DND-41 (cell line): ENCODE results near the gene ADCY9.

Experiments used
- EZH2 ChIP-seq: IDR thresholded peaks from 3 replicates; pipeline ENCODE4 v1.6.1; 2012; ENCODE audit warnings: borderline replicate concordance, low read depth, mild to moderate bottlenecking, moderate library complexity, low read length, inconsistent platforms; ENCODE audit not compliant: severe bottlenecking
- TF ChIP-seq, protein P1 (sequence below): IDR thresholded peaks from 2 replicates; pipeline ENCODE4 v1.5.1; 2012; ENCODE audit warnings: borderline replicate concordance, low read length, moderate library complexity, mild to moderate bottlenecking; ENCODE audit not compliant: poor library complexity, severe bottlenecking; ENCODE audit errors: extremely low read depth

DNA sequence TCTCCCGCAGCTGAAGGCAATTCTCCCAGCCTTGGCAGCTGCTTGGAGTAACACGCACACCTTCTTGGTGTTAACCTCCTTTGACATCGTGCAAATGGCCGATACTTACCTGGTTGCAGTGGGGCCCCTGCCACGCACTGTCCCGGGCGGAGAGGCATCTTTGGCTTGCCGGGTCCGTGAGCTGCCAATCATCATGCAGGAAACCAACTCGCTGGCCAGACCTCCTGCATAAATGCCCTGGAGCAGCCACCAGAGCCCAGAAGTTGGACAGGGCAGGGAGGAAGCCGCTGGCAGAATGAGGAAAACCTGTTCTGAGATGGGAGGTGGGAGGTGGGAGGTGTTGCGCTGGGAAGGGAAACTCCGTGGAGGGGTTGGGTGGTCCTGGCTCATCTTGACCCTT lies 194.0 kb downstream of the ADCY9 start:
- TF ChIP-seq, protein P1, sequence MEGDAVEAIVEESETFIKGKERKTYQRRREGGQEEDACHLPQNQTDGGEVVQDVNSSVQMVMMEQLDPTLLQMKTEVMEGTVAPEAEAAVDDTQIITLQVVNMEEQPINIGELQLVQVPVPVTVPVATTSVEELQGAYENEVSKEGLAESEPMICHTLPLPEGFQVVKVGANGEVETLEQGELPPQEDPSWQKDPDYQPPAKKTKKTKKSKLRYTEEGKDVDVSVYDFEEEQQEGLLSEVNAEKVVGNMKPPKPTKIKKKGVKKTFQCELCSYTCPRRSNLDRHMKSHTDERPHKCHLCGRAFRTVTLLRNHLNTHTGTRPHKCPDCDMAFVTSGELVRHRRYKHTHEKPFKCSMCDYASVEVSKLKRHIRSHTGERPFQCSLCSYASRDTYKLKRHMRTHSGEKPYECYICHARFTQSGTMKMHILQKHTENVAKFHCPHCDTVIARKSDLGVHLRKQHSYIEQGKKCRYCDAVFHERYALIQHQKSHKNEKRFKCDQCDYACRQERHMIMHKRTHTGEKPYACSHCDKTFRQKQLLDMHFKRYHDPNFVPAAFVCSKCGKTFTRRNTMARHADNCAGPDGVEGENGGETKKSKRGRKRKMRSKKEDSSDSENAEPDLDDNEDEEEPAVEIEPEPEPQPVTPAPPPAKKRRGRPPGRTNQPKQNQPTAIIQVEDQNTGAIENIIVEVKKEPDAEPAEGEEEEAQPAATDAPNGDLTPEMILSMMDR: no peak
- TF ChIP-seq EZH2: no peak
